HL-60/S4 treated with phorbol 12-myristate 13-acetate at 8.2 ng/mL for 4 days and 3 days (cell line): Measurements from ENCODE around the gene UPK3BL1.
"Not testable (repeated sequence)": the region's sequence is repeated elsewhere in the genome, so short reads cannot be mapped to it uniquely, and the experiment has no call there.

Experiments used
- in situ Hi-C: fragments of 300-500 bp; cut with MboI; formaldehyde crosslinking; loops from 2 replicates; pipeline ENCODE4 v1.15.0; 2022; ENCODE audit warnings: low sequenced_read_pairs

UPK3BL1 gene

GRCh38 chr7:102642691-102643090 is at the start of gene UPK3BL1:
Gene UPK3BL1 (minus strand): TSS chr7:102642791. CDS start chr7:102642741, 50 bp downstream.
- in situ Hi-C loops: not testable (repeated sequence)

- in situ Hi-C loops: not testable (repeated sequence)
These were observed 48.0 kb upstream of the UPK3BL1 start for GRCh38 chr7:102690602-102691001.

- in situ Hi-C loops: not testable (repeated sequence)
These were observed 47.1 kb upstream of the UPK3BL1 start for GRCh38 chr7:102689436-102690282.

- in situ Hi-C loops: not testable (repeated sequence)
These were observed 45.9 kb upstream of the UPK3BL1 start for GRCh38 chr7:102688299-102689036.

GRCh38 chr7:102682560-102682959 is 40.0 kb upstream of the UPK3BL1 start:
- in situ Hi-C loops: not testable (repeated sequence)

- in situ Hi-C loops: not testable (repeated sequence)
These were observed 38.2 kb upstream of the UPK3BL1 start for GRCh38 chr7:102680780-102681179.

- in situ Hi-C loops: not testable (repeated sequence)
These were observed 33.0 kb upstream of the UPK3BL1 start for GRCh38 chr7:102675545-102675944.

- in situ Hi-C loops: not testable (repeated sequence)
These were observed 31.0 kb upstream of the UPK3BL1 start for GRCh38 chr7:102673447-102674067.

- in situ Hi-C loops: not testable (repeated sequence)
These were observed 29.3 kb upstream of the UPK3BL1 start for GRCh38 chr7:102671956-102672307.

- in situ Hi-C loops: not testable (repeated sequence)
These were observed 28.8 kb upstream of the UPK3BL1 start, which contains the start of gene POLR2J2 for GRCh38 chr7:102671166-102671955. Gene POLR2J2 (minus strand): TSS chr7:102671663. CDS start chr7:102671601, 62 bp downstream.

- in situ Hi-C loops: not testable (repeated sequence)
These were observed 24.9 kb upstream of the UPK3BL1 start for GRCh38 chr7:102667523-102667922.

GRCh38 chr7:102666850-102667249 is 24.3 kb upstream of the UPK3BL1 start:
- in situ Hi-C loops: not testable (repeated sequence)

- in situ Hi-C loops: not testable (repeated sequence)
These were observed 22.2 kb upstream of the UPK3BL1 start for GRCh38 chr7:102664765-102665164.

GRCh38 chr7:102649924-102650323 is 7.3 kb upstream of the UPK3BL1 start, which contains the start of gene SPDYE2B:
Gene SPDYE2B (plus strand): TSS chr7:102650319. CDS start chr7:102652349, 2,030 bp downstream.
- in situ Hi-C loops: not testable (repeated sequence)

- in situ Hi-C loops: not testable (repeated sequence)
These were observed 5.2 kb upstream of the UPK3BL1 start for GRCh38 chr7:102647813-102648212.

- in situ Hi-C loops: not testable (repeated sequence)
These were observed 813 bp upstream of the UPK3BL1 start for GRCh38 chr7:102643404-102643803.

- in situ Hi-C loops: not testable (repeated sequence)
These were observed 3.7 kb downstream of the UPK3BL1 start for GRCh38 chr7:102638848-102639247.

- in situ Hi-C loops: not testable (repeated sequence)
These were observed 5.6 kb downstream of the UPK3BL1 start for GRCh38 chr7:102636956-102637355.

- in situ Hi-C loops: not testable (repeated sequence)
These were observed 7.2 kb downstream of the UPK3BL1 start for GRCh38 chr7:102635354-102635753.

GRCh38 chr7:102634299-102634698 is 8.3 kb downstream of the UPK3BL1 start:
- in situ Hi-C loops: not testable (repeated sequence)
